GM23338 (cell line): Measurements from ENCODE around the gene BIN1. TPM values are rescaled to one million over a fixed set of nuclear protein-coding genes. Genes with fewer than 3 reads are reported as not detected.

Experiments used
- ATAC-seq: fragments of 200-7000 bp; cut with Tn5 transposase; 3 replicates; pipeline ENCODE4 v1.9.1; 2020
- DNase-seq: peaks from one replicate; pipeline ENCODE4 v3.0.0-alpha.2; 2015; ENCODE audit warnings: low spot score
- H2AFZ ChIP-seq: fragments of 200-600 bp; sonication (generic); 2 replicates; pipeline ENCODE4 v1.8.0; 2016; ENCODE audit warnings: antibody characterized with exemption, mild to moderate bottlenecking, moderate library complexity
- H3F3A ChIP-seq: fragments of 200-600 bp; sonication (generic); replicated peaks from 2 replicates; pipeline ENCODE4 v1.8.0; 2017; ENCODE audit warnings: antibody characterized with exemption, mixed run types, low read depth
- H3K27ac ChIP-seq: fragments of 200-600 bp; sonication (generic); 2 replicates; pipeline ENCODE4 v1.6.1; 2016; ENCODE audit warnings: low read depth
- H3K27me3 ChIP-seq: fragments of 200-600 bp; sonication (generic); 2 replicates; pipeline ENCODE4 v1.8.0; 2016; ENCODE audit warnings: mild to moderate bottlenecking, mixed run types, moderate library complexity; ENCODE audit not compliant: insufficient read depth
- H3K36me3 ChIP-seq: fragments of 200-600 bp; sonication (generic); 2 replicates; pipeline ENCODE4 v1.8.0; 2016; ENCODE audit warnings: mild to moderate bottlenecking; ENCODE audit not compliant: insufficient read depth
- H3K4me1 ChIP-seq: fragments of 200-600 bp; sonication (generic); 2 replicates; pipeline ENCODE4 v1.8.0; 2016; ENCODE audit warnings: mild to moderate bottlenecking, moderate library complexity; ENCODE audit not compliant: insufficient read depth
- H3K4me2 ChIP-seq: fragments of 200-600 bp; sonication (generic); 2 replicates; pipeline ENCODE4 v1.7.1; 2017; ENCODE audit warnings: mixed run types
- H3K4me3 ChIP-seq: fragments of 200-600 bp; sonication (generic); 2 replicates; pipeline ENCODE4 v1.6.1; 2016; ENCODE audit warnings: mixed run types
- H3K79me2 ChIP-seq: fragments of 200-600 bp; sonication (generic); replicated peaks from 2 replicates; pipeline ENCODE4 v1.8.0; 2017; ENCODE audit warnings: mild to moderate bottlenecking; ENCODE audit not compliant: insufficient read depth
- H3K9me2 ChIP-seq: fragments of 200-600 bp; sonication (generic); 2 replicates; pipeline ENCODE4 v1.8.0; 2017; ENCODE audit not compliant: insufficient read depth
- H4K20me1 ChIP-seq: fragments of 200-600 bp; sonication (generic); replicated peaks from 2 replicates; pipeline ENCODE4 v1.8.0; 2017; ENCODE audit warnings: mild to moderate bottlenecking; ENCODE audit not compliant: insufficient read depth
- H3K27ac Mint-ChIP-seq: 2 replicates; pipeline ENCODE4 v1.8.0; 2020; ENCODE audit warnings: inconsistent platforms, mild to moderate bottlenecking, moderate library complexity, mixed read lengths
- H3K27me3 Mint-ChIP-seq: 3 replicates; pipeline ENCODE4 v1.8.0; 2022; ENCODE audit warnings: low read depth, mild to moderate bottlenecking, moderate library complexity, mixed read lengths, inconsistent platforms; ENCODE audit not compliant: insufficient read depth, poor library complexity
- H3K36me3 Mint-ChIP-seq: 3 replicates; pipeline ENCODE4 v1.8.0; 2021; ENCODE audit warnings: low read depth, mild to moderate bottlenecking, inconsistent platforms, moderate library complexity, mixed read lengths
- H3K4me1 Mint-ChIP-seq: 3 replicates; pipeline ENCODE4 v1.8.0; 2020; ENCODE audit warnings: mild to moderate bottlenecking, inconsistent platforms, mixed read lengths
- H3K4me3 Mint-ChIP-seq: 3 replicates; pipeline ENCODE4 v1.8.0; 2021; ENCODE audit warnings: moderate library complexity, mild to moderate bottlenecking, inconsistent platforms, mixed read lengths
- H3K9me3 Mint-ChIP-seq: 3 replicates; pipeline ENCODE4 v1.8.0; 2020; ENCODE audit warnings: moderate library complexity, mild to moderate bottlenecking, inconsistent platforms, mixed read lengths
- EZH2 ChIP-seq: fragments of 200-600 bp; sonication (generic); IDR thresholded peaks from one replicate; pipeline ENCODE4 v1.8.0; 2017; ENCODE audit warnings: antibody characterized with exemption, mild to moderate bottlenecking, low read depth; ENCODE audit not compliant: unreplicated experiment
- STAT1 ChIP-seq: IDR thresholded peaks from one replicate; pipeline ENCODE4 v1.6.1; 2016; ENCODE audit warnings: antibody characterized with exemption; ENCODE audit not compliant: unreplicated experiment
- ZNF462 ChIP-seq: fragments of 250-450 bp; sonication (Bioruptor Pico); IDR thresholded peaks from 2 replicates; pipeline ENCODE4 v1.5.0; 2020; ENCODE audit warnings: mild to moderate bottlenecking, moderate library complexity
- polyA plus RNA-seq: library from polyadenylated mRNA; unstranded; fragments of >200 nt; fragmentation: Nextera tagmentation; extraction: Ambion mirVana; gene quantifications from 2 replicates; pipeline ENCODE4 v1.2.1, GENCODE V29; 2016
- total RNA-seq: library from RNA; depleted of rRNA; stranded (reverse); fragments of >200 nt; shearing (Covaris generic); gene quantifications from 2 replicates; pipeline ENCODE4 v1.2.3, GENCODE V29; 2014

Gene BIN1
- total and polyA plus RNA-seq, 2 experiments from 2014 or later = 30.1 to 56.4 TPM

DNA sequence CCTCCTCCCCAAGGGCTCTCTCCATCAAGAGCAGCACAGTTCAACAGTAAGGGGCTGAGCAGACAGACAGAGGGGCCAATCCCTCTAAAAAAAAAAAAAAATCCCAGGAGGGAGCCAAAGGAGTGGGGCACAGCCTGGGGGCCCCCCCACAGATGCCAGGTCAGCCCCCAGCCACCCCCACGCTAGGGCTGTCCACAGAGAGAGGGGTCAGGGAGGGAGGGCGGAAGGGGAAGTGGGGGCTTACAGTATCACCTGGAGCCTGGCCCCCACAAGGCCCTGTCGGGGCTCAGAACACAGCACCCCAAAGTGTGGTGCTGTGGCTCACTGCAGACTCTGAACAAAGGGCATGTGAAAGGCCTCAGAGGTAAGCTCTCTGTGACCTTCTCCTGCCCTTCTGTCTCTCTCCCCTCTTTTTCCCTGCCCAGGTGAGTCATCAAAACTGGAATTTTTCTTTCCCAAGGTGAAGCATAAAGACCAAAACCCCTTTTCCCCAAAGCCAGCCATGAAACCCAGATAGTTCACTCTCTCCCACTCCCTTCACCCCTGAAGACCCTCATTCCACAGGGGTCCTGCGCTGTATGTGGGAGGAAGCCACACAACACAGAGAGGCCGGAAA is 13.9 kb downstream of the BIN1 start (continued):
- TF ChIP-seq ZNF462 (CRISPR knock-in tag) = no peak

DNA sequence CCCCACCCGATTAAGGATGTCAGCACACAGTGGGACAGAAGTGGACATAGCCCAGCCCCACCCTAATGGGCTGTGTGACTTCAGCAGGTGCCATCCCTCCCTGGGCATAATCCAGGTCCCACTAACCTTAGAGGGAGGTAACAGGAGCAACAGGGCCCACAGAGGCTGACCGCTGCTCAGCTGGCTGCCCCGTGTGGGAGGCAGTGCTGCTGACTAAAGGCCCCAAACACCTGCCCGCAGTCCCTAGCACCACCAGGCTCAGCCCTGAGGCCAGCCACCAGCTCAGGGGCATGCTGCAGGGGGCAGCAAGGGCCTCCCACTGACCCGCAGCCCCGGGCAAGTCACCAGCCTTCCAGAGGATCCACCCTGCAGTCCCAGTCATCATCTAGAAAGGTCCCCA is 14.6 kb downstream of the BIN1 start:
- ATAC-seq (no peak), DNase-seq (no peak)
- Histone ChIP-seq H3K4me3 (no peak overlapping the region), H3K9me2 (no peaks in the 10 kb centered on the region), H3K27ac (no peak overlapping the region), H3K36me3 (no peaks in the 10 kb centered on the region), H3F3A (no peaks in the 10 kb centered on the region), H3K79me2 (0 out of 2 replicates have a peak, but pooled peaks cover 3% of the 10 kb centered on the region), H4K20me1 (no peaks in the 10 kb centered on the region; the same call in 1 of the 2 replicates), H2AFZ (no peak overlapping the region), H3K27me3 (no peaks in the 10 kb centered on the region), H3K4me2 (no peak overlapping the region), H3K4me1 (peaks cover 19% of the 10 kb centered on the region)
- Mint-ChIP-seq H3K4me3 (no peak overlapping the region), H3K4me1 (peaks cover 55% of the 10 kb centered on the region), H3K9me3 (peaks cover 3% of the 10 kb centered on the region; the same call in 1 of the 3 replicates), H3K27me3 (peaks cover 6% of the 10 kb centered on the region), H3K36me3 (no peaks in the 10 kb centered on the region; the same call in 2 of the 3 replicates), H3K27ac (peak overlapping the region; percentile 56; the same call in 1 of the 2 replicates)
- no peak for TF ChIP-seq STAT1

GRCh38 chr2:127091886-127092285 is 15.1 kb downstream of the BIN1 start:
- Histone ChIP-seq H3K36me3 (no peaks in the 10 kb centered on the region), H3K27me3 (no peaks in the 10 kb centered on the region), H4K20me1 (no peaks in the 10 kb centered on the region; the same call in 1 of the 2 replicates), H3K79me2 (0 out of 2 replicates have a peak, but pooled peaks cover 3% of the 10 kb centered on the region), H3K4me3 (no peak overlapping the region), H3K4me2 (no peak overlapping the region), H3K4me1 (peaks cover 23% of the 10 kb centered on the region), H3F3A (no peaks in the 10 kb centered on the region), H3K9me2 (no peaks in the 10 kb centered on the region), H3K27ac (no peak overlapping the region), H2AFZ (no peak overlapping the region)
- H3K27ac Mint-ChIP-seq = no peak overlapping the region
- H3K36me3 Mint-ChIP-seq = no peaks in the 10 kb centered on the region; the same call in 2 of the 3 replicates
- DNase-seq (no peak), ATAC-seq (no peak)
- H3K9me3 Mint-ChIP-seq = peaks cover 3% of the 10 kb centered on the region; the same call in 1 of the 3 replicates
- H3K27me3 Mint-ChIP-seq = peaks cover 5% of the 10 kb centered on the region
- peaks cover 56% of the 10 kb centered on the region for H3K4me1 Mint-ChIP-seq
- H3K4me3 Mint-ChIP-seq = no peak overlapping the region
- no peak for TF ChIP-seq ZNF462 (CRISPR knock-in tag)
- TF ChIP-seq EZH2 = no peak
